NB4 (cell line): ENCODE results near the gene MAST4.

Source experiments
- DNase-seq: peaks from one replicate; pipeline ENCODE4 v3.0.0; 2010; ENCODE audit warnings: low read depth
- H3K4me3 ChIP-seq: one replicate; pipeline ENCODE4 v1.5.1; 2011; ENCODE audit warnings: mild to moderate bottlenecking, low read depth, low read length, moderate library complexity
- CTCF ChIP-seq: IDR thresholded peaks from one replicate; pipeline ENCODE4 v1.5.1; 2012; ENCODE audit warnings: low read depth, low read length
- MAX ChIP-seq: IDR thresholded peaks from 2 replicates; pipeline ENCODE4 v1.6.1; 2011; ENCODE audit warnings: low read depth, low read length
- MYC ChIP-seq: IDR thresholded peaks from 2 replicates; pipeline ENCODE4 v1.6.1; 2011; ENCODE audit warnings: low read depth, low read length
- POLR2A ChIP-seq: IDR thresholded peaks from 2 replicates; pipeline ENCODE4 v1.6.1; 2011; ENCODE audit warnings: mild to moderate bottlenecking; ENCODE audit not compliant: insufficient read length; ENCODE audit errors: extremely low read depth

Gene MAST4

GRCh38 chr5:66863243-66864170, 267.3 kb downstream of the MAST4 start:
- TF ChIP-seq POLR2A (no peak), CTCF (no peak), MAX (no peak), MYC (no peak)
- H3K4me3 ChIP-seq, result no peak overlapping the region
- DNase-seq, result no peak

DNA sequence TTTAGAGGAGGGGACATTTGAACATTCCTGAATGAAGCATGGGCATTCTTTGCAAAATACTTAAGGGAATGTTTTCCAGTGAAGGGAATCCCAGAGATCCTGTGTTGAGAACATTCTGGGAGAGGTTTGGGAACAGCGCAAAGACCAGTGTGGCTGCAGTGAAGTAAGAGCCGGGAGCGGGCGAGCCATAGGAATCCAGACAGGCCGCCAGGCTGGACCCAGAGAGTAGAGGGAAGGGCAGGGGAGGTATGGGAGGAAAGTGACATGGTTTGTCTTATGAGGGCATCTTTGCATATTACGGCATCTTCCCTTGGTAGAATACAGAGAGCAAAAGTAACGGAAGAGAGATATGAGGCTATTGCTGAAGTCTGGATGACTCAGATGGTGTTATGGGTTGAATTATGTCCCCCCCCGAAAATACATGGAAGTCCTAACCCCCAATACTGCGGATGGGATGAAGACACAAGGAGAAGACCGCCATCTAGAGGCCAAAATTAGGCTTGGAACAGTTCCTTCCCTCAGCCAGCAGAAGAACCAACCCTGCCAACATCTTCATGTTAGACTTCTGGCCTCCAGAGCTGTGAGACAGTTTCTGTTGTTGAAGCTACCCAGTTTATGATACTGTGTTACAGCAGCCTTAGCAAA, 268.2 kb downstream of the MAST4 start:
- DNase-seq, result peak; percentile 46
- H3K4me3 ChIP-seq, result no peak overlapping the region
- TF ChIP-seq MYC (no peak), CTCF (peak; percentile 51), POLR2A (no peak)

- DNase-seq, result no peak
- no peak overlapping the region for H3K4me3 ChIP-seq
- TF ChIP-seq MYC (no peak), POLR2A (no peak), MAX (no peak), CTCF (no peak)
Observed at GRCh38 chr5:66867618-66868322, 271.6 kb downstream of the MAST4 start.

- no peak for TF ChIP-seq POLR2A
- TF ChIP-seq MYC, result no peak
- TF ChIP-seq CTCF, result no peak
- no peak for DNase-seq
- no peak overlapping the region for H3K4me3 ChIP-seq
Observed at GRCh38 chr5:66869347-66869746, 273.2 kb downstream of the MAST4 start.

GRCh38 chr5:66870708-66871107, 274.5 kb downstream of the MAST4 start:
- TF ChIP-seq MYC, result no peak
- TF ChIP-seq POLR2A, result no peak
- TF ChIP-seq MAX, result no peak
- no peak for TF ChIP-seq CTCF
- DNase-seq, result no peak
- no peak overlapping the region for H3K4me3 ChIP-seq
